ENCODE results near the gene FFAR4.
A peak's percentile ranks its signal among the peaks of the same experiment; 100 is the strongest.
"Not testable (repeated sequence)": the region's sequence is repeated elsewhere in the genome, so short reads cannot be mapped to it uniquely, and the experiment has no call there.

FFAR4 gene

DNA sequence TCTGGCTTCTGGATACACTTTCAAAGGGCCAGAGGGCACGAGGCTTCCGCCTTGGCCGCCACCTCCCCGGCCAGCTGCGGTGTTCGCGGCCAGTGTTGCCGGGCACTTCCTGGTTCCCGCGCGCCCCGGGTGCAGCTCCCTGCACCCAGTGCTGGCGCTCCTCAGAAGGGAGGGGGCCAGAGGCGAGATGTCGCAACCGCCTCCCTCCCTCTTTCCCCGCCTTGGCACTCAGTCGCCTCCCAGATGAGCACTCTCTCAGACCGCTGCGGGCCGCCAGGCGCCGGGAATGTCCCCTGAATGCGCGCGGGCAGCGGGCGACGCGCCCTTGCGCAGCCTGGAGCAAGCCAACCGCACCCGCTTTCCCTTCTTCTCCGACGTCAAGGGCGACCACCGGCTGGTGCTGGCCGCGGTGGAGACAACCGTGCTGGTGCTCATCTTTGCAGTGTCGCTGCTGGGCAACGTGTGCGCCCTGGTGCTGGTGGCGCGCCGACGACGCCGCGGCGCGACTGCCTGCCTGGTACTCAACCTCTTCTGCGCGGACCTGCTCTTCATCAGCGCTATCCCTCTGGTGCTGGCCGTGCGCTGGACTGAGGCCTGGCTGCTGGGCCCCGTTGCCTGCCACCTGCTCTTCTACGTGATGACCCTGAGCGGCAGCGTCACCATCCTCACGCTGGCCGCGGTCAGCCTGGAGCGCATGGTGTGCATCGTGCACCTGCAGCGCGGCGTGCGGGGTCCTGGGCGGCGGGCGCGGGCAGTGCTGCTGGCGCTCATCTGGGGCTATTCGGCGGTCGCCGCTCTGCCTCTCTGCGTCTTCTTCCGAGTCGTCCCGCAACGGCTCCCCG lies at the start of gene FFAR4:
TSS of gene FFAR4 (plus strand) at position 231 of the 842 bp plus-strand sequence. CDS start at position 287, 56 bp downstream.
- no peak for DNase-seq

- no peak for DNase-seq
Observed at GRCh38 chr10:93518531-93518930, 47.9 kb upstream of the FFAR4 start.

DNA sequence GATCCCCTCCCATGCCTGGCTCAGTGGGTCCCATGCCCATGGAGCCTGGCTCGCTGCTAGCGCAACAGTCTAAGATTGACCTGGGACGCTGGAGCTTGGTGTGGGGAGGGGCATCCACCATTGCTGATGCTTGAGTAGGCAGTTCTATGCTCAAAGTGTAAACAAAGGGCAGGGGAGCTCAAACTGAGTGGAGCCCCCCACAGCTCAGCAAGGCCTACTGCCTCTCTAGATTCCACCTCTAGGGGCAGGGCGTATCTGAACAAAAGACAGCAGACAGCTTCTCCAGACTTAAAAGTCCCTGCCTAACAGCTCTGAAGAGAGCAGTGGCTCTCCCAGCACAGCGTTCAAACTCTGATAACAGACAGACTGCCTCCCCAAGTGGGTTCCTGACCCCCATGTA lies 31.2 kb upstream of the FFAR4 start:
- DNase-seq, result no peak

DNA sequence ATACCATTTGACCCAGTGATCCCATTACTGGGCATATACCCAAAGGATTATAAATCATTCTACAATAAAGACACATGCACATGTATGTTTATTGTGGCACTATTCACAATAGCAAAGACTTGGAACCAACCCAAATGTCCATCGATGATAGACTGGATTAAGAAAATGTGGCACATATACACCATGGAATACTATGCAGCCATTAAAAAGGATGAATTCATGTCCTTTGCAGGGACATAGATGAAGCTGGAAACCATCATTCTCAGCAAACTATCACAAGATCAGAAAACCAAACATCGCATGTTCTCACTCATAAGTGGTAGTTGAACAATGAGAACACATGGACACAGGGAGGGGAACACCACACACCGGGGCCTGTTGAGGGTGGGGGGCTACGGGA lies 25.6 kb upstream of the FFAR4 start:
- DNase-seq, result not testable (repeated sequence)

- DNase-seq, result peak; percentile 46
Observed at GRCh38 chr10:93541402-93542357, 24.8 kb upstream of the FFAR4 start.

GRCh38 chr10:93542358-93542791 lies 24.1 kb upstream of the FFAR4 start:
- DNase-seq, result peak; percentile 46

DNA sequence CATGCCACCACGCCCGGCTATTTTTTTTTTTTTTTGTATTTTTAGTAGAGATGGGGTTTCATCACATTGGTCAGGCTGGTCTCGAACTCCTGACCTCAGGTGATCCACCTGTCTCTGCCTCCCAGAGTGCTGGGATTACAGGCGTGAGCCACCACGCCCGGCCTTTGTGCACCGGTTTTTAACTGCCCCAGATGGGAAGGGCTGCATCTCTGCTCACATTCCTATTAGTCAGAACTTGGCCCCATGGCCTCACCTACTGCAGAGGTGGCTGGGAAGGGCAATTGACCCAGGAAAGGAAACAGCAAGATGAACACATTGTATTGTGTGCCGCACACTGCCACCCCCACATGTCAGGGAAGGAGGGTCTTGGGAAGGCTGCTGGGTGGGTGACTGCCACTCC lies 19.5 kb upstream of the FFAR4 start:
- not testable (repeated sequence) for DNase-seq

DNA sequence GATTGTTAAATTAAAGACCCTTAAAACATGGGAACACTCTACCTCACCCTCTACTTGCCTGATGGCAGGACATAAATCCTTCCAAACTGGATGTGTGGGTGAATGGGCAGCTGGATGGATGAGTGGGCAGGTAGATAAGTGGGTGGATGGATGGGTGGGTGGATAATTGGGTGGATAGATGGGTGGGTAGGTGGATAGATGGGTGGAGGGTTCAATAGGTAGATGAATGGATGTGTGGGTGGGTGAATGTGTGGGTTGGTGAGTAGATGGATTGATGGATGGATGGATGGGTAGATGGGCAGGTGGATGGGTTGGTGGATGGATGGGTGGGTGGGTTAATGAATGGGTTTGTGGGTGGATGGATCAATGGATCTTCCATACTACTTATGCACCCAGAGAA lies 18.9 kb upstream of the FFAR4 start:
- DNase-seq, result no peak

DNA sequence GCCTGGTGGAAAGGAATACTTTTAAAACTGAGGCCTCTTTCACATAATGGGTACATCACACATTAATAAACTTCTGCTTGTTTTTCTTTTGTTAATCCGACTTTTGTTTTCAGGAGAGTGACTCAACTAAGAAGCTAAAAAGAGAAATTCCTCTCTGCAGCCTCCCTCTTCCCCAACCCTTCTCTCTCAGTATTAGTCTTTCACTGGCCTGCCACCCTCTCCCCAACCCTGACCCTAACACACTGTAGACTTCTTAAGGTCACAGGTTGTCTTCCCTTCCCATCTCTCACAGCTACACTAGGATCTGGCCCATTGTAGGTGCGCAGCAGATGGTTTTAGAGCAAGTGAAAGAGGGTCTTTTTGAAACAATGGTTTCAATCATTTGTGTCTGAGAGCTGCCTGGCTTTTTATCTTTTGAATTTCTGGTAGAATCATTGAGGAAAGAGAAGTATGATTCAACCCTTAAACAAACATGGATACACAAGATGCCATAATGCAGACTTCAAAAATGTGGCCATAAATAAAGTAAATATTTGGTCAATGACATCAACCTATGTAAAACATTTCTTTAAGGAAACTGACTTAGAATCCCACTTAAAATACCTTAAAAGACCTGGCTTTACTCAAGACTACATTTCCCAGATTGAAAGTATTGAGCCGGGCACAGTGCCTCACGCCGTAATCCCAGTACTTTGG lies 17.9 kb upstream of the FFAR4 start:
- DNase-seq, result no peak

- no peak for DNase-seq
Observed at GRCh38 chr10:93550606-93551005, 15.9 kb upstream of the FFAR4 start.

DNA sequence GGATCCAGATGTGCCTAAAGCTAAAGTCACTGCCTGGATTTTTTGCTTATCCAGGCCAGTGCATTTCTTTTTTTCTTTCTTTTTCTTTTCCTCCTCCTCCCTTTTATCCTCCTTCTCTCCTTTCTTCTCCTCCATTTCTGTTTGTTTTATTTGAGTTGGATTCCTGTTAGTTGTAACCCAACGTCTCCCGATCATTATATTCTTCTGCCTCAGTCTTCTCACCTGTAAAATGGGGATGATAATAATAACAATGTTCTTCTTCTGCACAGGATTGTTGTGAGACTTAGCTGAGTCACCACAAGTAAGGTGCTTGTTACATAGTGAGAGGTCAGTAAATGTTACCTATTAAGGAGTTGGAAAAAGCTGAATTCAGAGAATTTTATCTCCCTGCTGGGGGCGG lies 13.7 kb upstream of the FFAR4 start:
- DNase-seq, result no peak

GRCh38 chr10:93553482-93554315 lies 12.8 kb upstream of the FFAR4 start:
- no peak for DNase-seq

DNA sequence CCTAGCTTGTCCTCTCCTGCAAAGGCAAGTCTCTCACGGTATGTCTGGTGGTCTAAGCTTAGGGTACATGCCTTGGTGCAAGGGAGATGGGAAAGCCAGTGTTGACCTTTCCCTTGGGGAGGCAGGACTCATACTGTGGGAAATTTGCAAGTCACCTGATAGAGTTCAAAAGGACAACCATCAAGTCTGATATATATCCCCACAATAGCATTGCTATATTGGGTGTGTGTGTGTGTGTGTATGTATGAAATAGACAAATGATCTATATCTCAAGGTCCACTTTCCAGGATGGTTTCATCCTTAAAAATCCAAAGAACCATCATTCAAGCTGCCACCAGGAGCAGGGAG lies 12.2 kb upstream of the FFAR4 start:
- no peak for DNase-seq

DNA sequence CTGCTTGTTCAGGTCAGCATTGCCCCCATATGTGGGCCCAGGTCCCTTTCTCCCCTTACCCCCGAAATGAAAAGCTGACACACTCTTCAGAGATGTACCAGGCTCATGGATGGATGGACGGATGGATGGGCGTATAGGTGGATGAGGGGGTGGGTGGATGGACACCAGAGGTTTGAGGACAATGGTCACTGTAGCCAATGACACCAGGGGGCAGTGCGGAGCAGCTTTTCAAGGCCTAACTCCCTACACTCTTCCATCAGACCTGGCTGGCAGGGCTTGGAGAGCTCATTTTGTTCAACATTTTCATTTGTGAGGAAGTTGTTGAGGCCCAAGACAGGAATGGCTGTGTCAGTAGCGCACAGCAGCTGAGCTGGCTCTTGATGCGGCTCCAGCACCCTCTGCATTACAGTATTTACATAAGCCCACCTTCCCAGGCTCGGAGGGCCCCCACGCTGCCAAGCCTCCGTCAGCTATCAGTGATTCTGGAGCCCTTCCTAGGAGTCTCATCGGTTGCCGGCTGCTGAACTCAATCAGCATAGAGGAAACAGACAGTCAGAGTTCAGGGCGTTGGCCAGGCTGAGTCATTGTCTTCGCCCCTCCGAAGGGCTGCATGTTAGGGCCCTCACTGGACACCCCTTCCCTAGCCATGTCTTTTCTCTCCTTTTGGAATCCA lies 11.6 kb upstream of the FFAR4 start:
- peak; percentile 2 for DNase-seq

GRCh38 chr10:93559490-93559889 lies 7.0 kb upstream of the FFAR4 start:
- DNase-seq, result no peak

GRCh38 chr10:93560541-93560940 lies 5.9 kb upstream of the FFAR4 start:
- no peak for DNase-seq

DNA sequence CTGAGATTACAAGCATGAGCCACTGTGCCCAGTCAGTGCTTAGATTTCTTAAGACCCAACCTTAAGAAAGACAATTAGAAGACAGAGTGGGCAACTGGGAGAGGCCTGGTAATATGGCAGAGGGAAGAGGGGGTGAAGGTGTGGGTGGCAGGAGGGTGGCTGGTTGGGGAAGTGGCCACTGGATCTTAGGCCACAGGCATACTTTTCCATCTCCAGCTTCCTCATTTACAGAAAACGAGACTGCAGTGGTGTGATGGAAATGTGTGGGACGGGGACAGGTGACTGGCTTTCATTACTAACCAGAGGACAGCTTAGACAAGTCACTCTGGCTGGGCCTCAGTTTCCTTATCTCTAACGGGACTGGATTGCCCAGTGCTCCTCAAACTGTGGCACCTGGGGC lies 1.0 kb upstream of the FFAR4 start:
- DNase-seq, result no peak

DNA sequence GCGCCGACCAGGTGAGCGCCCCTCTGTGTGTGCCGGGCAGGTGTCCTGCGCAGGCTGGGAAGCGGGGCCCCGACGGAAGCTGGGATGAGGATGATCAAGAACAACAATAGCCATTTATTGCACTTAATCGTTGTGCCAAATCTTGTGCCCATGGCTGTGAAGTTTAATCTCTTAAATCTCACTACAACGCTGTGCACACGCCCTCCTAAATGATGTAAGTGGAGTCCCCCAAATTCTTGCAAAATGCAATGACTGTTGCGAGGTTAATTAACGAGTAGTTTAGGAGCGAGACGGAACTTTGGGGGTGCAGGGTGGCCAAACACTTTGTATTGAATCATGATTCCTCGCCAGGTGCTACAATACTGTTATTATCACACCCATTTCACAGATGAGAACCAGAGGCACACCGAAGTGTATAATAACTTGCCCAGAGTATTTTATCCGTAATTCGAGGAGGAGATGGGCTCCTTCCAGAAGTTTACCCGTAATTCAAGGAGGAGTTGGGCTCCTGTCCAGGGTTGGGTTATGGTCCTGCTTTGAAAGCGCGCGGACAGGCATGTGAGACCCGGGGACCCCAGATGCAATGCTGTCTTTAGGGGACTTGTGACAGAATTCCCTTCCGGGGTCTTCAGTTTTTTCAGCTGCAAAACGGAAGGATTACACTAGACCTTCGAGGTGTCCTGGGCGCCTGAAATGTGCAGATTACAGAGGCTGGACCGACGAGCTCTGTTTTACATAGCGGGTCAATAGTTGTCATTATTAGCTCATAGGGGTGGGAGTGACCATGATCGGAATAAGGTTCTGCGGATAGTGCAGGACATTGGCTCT lies 1.0 kb downstream of the FFAR4 start:
- DNase-seq, result no peak

GRCh38 chr10:93568105-93568390 lies 1.6 kb downstream of the FFAR4 start:
- no peak for DNase-seq

DNA sequence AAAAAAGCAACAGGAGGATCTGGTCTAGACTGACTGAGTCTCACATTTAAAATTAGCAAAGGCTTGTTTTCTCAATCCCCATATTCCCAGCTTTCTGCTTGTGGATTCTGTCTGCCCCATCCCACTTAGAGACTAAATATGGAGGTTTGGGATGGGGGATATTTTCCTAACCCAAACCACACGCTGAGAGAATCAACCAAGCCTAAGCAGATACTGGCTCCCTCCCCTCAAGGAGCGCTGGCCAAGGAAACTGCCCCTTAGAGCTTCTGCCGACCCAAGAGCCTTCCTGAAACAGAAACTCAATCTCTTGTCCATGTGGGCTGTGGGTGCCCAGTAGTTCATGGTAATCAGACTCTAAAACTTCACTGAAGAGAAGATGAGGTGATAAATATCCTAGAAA lies 3.9 kb downstream of the FFAR4 start:
- no peak for DNase-seq

- no peak for DNase-seq
Observed at GRCh38 chr10:93572606-93573005, 6.1 kb downstream of the FFAR4 start.

Measured in NCI-H2227 treated with DMSO at 0.1 percent for 48 hours (cell line).